ENCODE results near the gene SORCS2.

DNA sequence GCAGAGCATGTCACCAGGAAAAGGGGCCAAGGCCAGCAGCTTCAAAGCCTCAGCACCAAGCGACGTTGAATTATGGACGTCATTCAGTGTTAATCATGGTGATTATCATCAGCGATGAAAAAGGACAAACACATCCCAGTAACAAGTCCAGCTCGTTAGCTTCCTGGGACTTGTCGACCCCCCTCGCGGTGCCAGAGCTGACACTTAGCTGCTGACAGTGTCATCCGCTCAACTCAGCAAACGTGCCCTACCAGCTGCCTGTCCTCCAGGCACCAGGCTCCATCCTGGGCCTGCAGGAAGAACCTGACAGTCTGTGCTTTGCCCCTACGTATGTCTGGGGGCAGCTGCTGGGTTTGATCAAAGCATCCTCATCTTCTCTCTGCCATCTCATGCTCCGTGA lies 379.4 kb downstream of the SORCS2 start:
- TF ChIP-seq CTCF (IDR thresholded peaks at IDR 0.05) = no peak
- TF ChIP-seq POLR2A (IDR thresholded peaks at IDR 0.05) = no peak

Measured in right lobe of liver (tissue), 4 donors.